Thyroid gland (tissue), 4 donors: ENCODE results near the gene EFCAB12. TPM values are rescaled to one million over a fixed set of nuclear protein-coding genes. Genes with fewer than 3 reads are reported as not detected.

ENCODE experiments used
- DNase-seq, 2 donors: peaks; one replicate each; pipeline ENCODE4 v3.0.0-alpha.2; 2019
- H3K27ac ChIP-seq, 3 donors: fragments of 200-600 bp; sonication (generic); 1 replicate in 2 of 3; 2 replicates in 1 of 3; pipeline ENCODE4 v1.5.1; 2016 to 2019; ENCODE audit warnings: mild to moderate bottlenecking in 1 of 3, moderate library complexity in 1 of 3
- H3K27me3 ChIP-seq: fragments of 200-600 bp; sonication (generic); one replicate; pipeline ENCODE4 v1.5.1; 2019
- H3K36me3 ChIP-seq, 2 donors: fragments of 200-600 bp; sonication (generic); one replicate each; pipeline ENCODE4 v1.5.1; 2016 to 2019
- H3K4me1 ChIP-seq, 2 donors: fragments of 200-600 bp; sonication (generic); one replicate each; pipeline ENCODE4 v1.5.1; 2017 to 2019
- H3K4me3 ChIP-seq, 3 donors: fragments of 200-600 bp; sonication (generic); replicated peaks in 1 of 3; 1 replicate in 2 of 3; 2 replicates in 1 of 3; pipeline ENCODE4 v1.5.1; 2016; ENCODE audit warnings: mild to moderate bottlenecking in 1 of 3
- H3K9me3 ChIP-seq: fragments of 200-600 bp; sonication (generic); one replicate; pipeline ENCODE4 v1.5.1; 2017
- CTCF ChIP-seq, 6 experiments: fragments of 200-600 bp in 3 of 6; fragments of 450-650 bp in 3 of 6; sonication (generic) in 3 of 6; IDR thresholded peaks; one replicate each; pipeline ENCODE4 v1.5.1; 2016 to 2019; ENCODE audit warnings: antibody characterized with exemption in 6 of 6, mild to moderate bottlenecking in 2 of 6, inconsistent platforms in 1 of 6, moderate library complexity in 1 of 6
- POLR2A ChIP-seq, 2 donors: fragments of 450-650 bp; IDR thresholded peaks; one replicate each; pipeline ENCODE4 v1.6.1; 2017; ENCODE audit warnings: antibody characterized with exemption in 2 of 2, mild to moderate bottlenecking in 2 of 2, moderate library complexity in 1 of 2
- WGBS, 2 donors: methylation state at CpG; one replicate each; pipeline ENCODE4 v1.1.5; 2017; 5-methylcytosine and 5-hydroxymethylcytosine counted together
- intact Hi-C: fragments of 100-400 bp; cut with DNase I; formaldehyde crosslinking; loops from one replicate; pipeline ENCODE4 v1.15.1; 2023
- total RNA-seq, 4 donors: library from RNA; depleted of rRNA; stranded (reverse); fragments of >200 nt; gene quantifications; one replicate each; pipeline ENCODE4 v1.2.3, GENCODE V29; 2016

The EFCAB12 gene
- total RNA-seq, 4 donors from 2014 or later = 0.67 to 1.2 (median 0.74) TPM

DNA sequence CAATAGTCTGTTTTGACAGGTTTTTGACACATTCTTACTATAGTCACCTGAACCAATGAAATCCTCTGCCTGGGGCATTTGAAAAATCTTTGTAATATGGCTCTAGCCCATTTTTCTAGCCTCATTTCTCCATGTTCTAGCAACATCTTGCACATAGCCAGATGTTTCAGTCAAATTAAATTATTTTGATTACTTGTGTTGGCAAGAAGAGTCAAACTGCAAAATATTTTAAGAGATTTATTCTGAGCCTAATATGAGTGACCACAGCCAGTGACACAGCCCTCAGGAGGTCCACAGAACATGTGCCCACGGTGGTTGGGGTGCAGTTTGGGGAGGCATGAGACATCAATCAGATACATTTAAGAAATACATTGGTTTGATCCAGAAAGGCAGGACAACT is 18.5 kb upstream of the EFCAB12 start:
- intact Hi-C loops = no loop called here
- no peak for DNase-seq
- Histone ChIP-seq H3K36me3 (no peaks in the 10 kb centered on the region), H3K4me3 (no peak overlapping the region), H3K27ac (no peak overlapping the region), H3K9me3 (no peaks in the 10 kb centered on the region), H3K27me3 (no peaks in the 10 kb centered on the region), H3K4me1 (peaks cover 21 to 27% of the 10 kb centered on the region in 2 donors)
- WGBS, 2 donors = 67 to 71% methylated on average over 1 of the region's 1 CpG
- TF ChIP-seq CTCF (IDR thresholded peaks at IDR 0.05) = no peak
- TF ChIP-seq POLR2A (IDR thresholded peaks at IDR 0.05) = no peak

DNA sequence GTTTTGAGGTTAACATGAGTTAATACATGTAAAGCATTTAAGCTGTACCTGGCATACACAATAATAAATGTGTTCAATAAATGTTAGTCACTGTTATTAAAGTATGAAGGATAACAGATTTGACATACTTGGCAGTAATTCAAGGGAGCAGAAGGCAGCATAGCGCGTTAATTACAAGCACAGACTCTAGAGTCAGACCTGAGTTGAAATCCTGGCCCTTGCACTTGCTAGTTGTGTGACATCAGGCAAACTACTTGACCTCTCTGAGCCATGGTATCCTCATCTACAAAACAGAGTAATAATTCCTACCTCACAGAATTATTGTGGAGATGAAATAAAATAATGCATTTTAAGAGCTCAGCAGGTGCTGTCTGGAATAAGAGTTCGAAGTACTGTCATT is 17.0 kb upstream of the EFCAB12 start:
- Histone ChIP-seq H3K9me3 (no peaks in the 10 kb centered on the region), H3K27me3 (no peaks in the 10 kb centered on the region), H3K36me3 (no peaks in the 10 kb centered on the region), H3K4me1 (peaks cover 35 to 38% of the 10 kb centered on the region in 2 donors), H3K27ac (no peak overlapping the region), H3K4me3 (no peak overlapping the region)
- no peak for DNase-seq
- intact Hi-C loops = no loop called here
- 85 to 95% methylated on average over 3 of the region's 3 CpGs for WGBS, 2 donors
- TF ChIP-seq POLR2A (IDR thresholded peaks at IDR 0.05) = no peak
- TF ChIP-seq CTCF (IDR thresholded peaks at IDR 0.05) = no peak

DNA sequence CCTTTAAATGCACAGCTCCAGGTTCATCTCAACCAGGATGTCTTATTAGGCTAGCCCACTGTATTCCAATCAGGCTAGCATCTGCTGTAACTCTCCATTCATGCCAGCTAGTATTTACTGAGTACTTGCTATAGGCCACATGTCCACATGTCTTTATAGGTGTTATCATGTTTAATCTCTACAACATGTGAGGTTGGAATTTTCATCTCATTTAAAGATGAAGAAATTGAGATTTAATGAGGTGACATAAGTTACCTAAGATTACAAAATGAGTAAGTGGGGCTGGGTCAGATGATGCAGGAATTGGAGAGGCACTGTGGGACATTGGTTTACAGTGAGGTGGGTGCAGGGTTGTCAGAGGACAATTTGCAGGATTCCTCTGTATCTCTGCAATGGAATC is 14.5 kb upstream of the EFCAB12 start:
- no peaks in the 10 kb centered on the region for H3K27me3 ChIP-seq
- H3K36me3 ChIP-seq = no peaks in the 10 kb centered on the region
- DNase-seq = no peak
- intact Hi-C loops = no loop called here
- H3K27ac ChIP-seq = peak overlapping the region in 2 of 3 donors; percentile 32 to 89
- TF ChIP-seq CTCF (IDR thresholded peaks at IDR 0.05) (no peak), POLR2A (IDR thresholded peaks at IDR 0.05) (no peak)
- no peaks in the 10 kb centered on the region for H3K9me3 ChIP-seq
- H3K4me1 ChIP-seq = peaks cover 24 to 37% of the 10 kb centered on the region in 2 donors
- no peak overlapping the region for H3K4me3 ChIP-seq

GRCh38 chr3:129442486-129442885 is 14.1 kb upstream of the EFCAB12 start:
- TF ChIP-seq CTCF (IDR thresholded peaks at IDR 0.05) = no peak
- no peak for TF ChIP-seq POLR2A (IDR thresholded peaks at IDR 0.05)
- Histone ChIP-seq H3K9me3 (no peaks in the 10 kb centered on the region), H3K27me3 (no peaks in the 10 kb centered on the region), H3K36me3 (peaks cover 0 to 3% of the 10 kb centered on the region in 2 donors), H3K27ac (peak overlapping the region; percentile 70 to 95 (median 89)), H3K4me1 (peaks cover 24 to 37% of the 10 kb centered on the region in 2 donors), H3K4me3 (no peak overlapping the region)
- intact Hi-C loops = no loop called here
- no peak for DNase-seq
- WGBS, 2 donors = 28% methylated on average over 2 of the region's 2 CpGs

DNA sequence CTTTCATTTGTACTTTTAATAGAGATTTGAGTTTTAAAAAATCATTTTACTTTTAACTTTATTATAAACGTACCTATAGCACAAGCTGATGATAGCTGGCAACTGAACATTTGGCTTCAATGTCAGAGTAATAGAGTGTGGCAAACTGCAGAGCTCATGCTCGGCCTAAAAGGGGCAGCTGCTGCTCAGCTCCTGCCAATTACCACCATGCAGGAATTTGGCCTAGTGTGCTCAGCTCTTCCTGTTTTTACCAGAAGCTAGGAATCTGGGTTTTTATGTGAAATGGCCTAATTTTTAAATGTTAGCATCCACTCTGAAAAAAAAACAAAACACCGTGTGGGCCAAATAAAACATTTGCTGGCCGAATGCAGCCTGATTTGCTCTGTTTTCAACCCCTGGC is 13.3 kb upstream of the EFCAB12 start:
- WGBS, 2 donors = 13 to 16% methylated on average over 4 of the region's 4 CpGs
- Histone ChIP-seq H3K9me3 (no peaks in the 10 kb centered on the region), H3K36me3 (peaks cover 0 to 7% of the 10 kb centered on the region in 2 donors), H3K27me3 (no peaks in the 10 kb centered on the region), H3K4me3 (no peak overlapping the region), H3K27ac (peak overlapping the region; percentile 70 to 95 (median 89)), H3K4me1 (peaks cover 24 to 41% of the 10 kb centered on the region in 2 donors)
- TF ChIP-seq CTCF (IDR thresholded peaks at IDR 0.05) (no peak), POLR2A (IDR thresholded peaks at IDR 0.05) (no peak)
- DNase-seq = peak; percentile 45 to 55
- intact Hi-C loops = no loop called here
